ENCODE data around the gene SDHAF3. TPM values are rescaled to one million over a fixed set of nuclear protein-coding genes. Genes with fewer than 3 reads are reported as not detected.

Gene SDHAF3
- total and polyA plus RNA-seq, 2 of the 8 experiments (the other 6 are each of a cell fraction or from before 2014, with no cell fraction given), result 12.0 to 31.3 TPM

GRCh38 chr7:97088364-97088763, 29.1 kb upstream of the SDHAF3 start:
- ChIA-PET POLR2A (ENCODE audit: partially characterized antibody) (no interaction called here), CTCF (ENCODE audit: partially characterized antibody) (interaction anchor here (0.8 to 1.7 kb wide), 2 partner anchors 11 to 24 kb away, joined by 4 to 5 read pairs; no protein-coding TSS in a partner anchor)
- Histone ChIP-seq H4K8ac (ENCODE audit: extremely low read depth, insufficient read depth, low read length) (no peak overlapping the region), H3K4ac (replicated peaks; ENCODE audit: insufficient read length, low read depth, low read length) (no peak overlapping the region), H3K79me2 (ENCODE audit: control insufficient read depth in 1 of 2, insufficient read depth in 2 of 2, low read length in 2 of 2) (no peaks in the 10 kb centered on the region), H2BK20ac (ENCODE audit: low read length) (no peak overlapping the region), H3K27me3 (replicated peaks in 1 of 4; ENCODE audit: control insufficient read depth in 3 of 4, extremely low read depth in 1 of 4, insufficient read depth in 3 of 4, low read length in 3 of 4) (no peaks in the 10 kb centered on the region), H2AFZ (ENCODE audit: low read length) (no peak overlapping the region), H3K4me1 (replicated peaks in 1 of 4; ENCODE audit: control insufficient read depth in 3 of 4, insufficient read depth in 4 of 4, low read length in 3 of 4) (no peaks in the 10 kb centered on the region), H2BK5ac (ENCODE audit: low read depth, low read length) (no peak overlapping the region), H3K14ac (ENCODE audit: insufficient read length) (no peak overlapping the region), H3K23ac (ENCODE audit: insufficient read length) (no peak overlapping the region), H3K4me3 (ENCODE audit: extremely low read depth in 1 of 4, insufficient read depth in 2 of 4, low read depth in 3 of 4, low read length in 4 of 4) (no peak overlapping the region), H4K20me1 (replicated peaks in 1 of 2; ENCODE audit: control insufficient read depth in 1 of 2, insufficient read depth in 2 of 2, low read length in 2 of 2) (no peaks in the 10 kb centered on the region), H3K79me1 (ENCODE audit: low read depth, low read length) (no peaks in the 10 kb centered on the region), H3K36me3 (ENCODE audit: control insufficient read depth in 2 of 4, insufficient read depth in 4 of 4, low read length in 3 of 4) (no peaks in the 10 kb centered on the region), H3K18ac (ENCODE audit: extremely low read depth, low read length) (no peak overlapping the region), H3K4me2 (ENCODE audit: insufficient read depth in 1 of 2, low read depth in 2 of 2, low read length in 2 of 2) (no peak overlapping the region), H4K5ac (ENCODE audit: insufficient read length, low read depth, low read length) (no peak overlapping the region), H2AK5ac (ENCODE audit: low read depth, low read length) (no peak overlapping the region), H2BK15ac (ENCODE audit: low read length) (no peak overlapping the region), H3K23me2 (ENCODE audit: low read depth, low read length) (no peaks in the 10 kb centered on the region), H3K56ac (replicated peaks; ENCODE audit: insufficient read length, low read depth, low read length) (no peak overlapping the region), H3K9ac (replicated peaks in 1 of 4; ENCODE audit: extremely low read depth in 1 of 4, low read depth in 3 of 4, low read length in 3 of 4) (no peak overlapping the region), H2BK120ac (replicated peaks; ENCODE audit: low read depth, low read length) (no peak overlapping the region), H4K91ac (replicated peaks; ENCODE audit: insufficient read length, low read length) (no peak overlapping the region), H3K9me3 (ENCODE audit: insufficient read depth in 2 of 2, low read depth in 1 of 2, low read length in 1 of 2) (0 out of 4 replicates have a peak, but pooled peaks cover 0 to 3% of the 10 kb centered on the region in 2 experiments), H2BK12ac (ENCODE audit: low read depth, low read length) (no peak overlapping the region), H3K27ac (ENCODE audit: low read depth, low read length) (no peak overlapping the region)
- WGBS, 2 experiments (ENCODE audit: extremely low coverage in 1 of 2, insufficient coverage in 1 of 2, insufficient read length in 1 of 2, insufficient replicate concordance in 2 of 2, low coverage in 1 of 2, low lambda C conversion rate in 2 of 2, missing lambda C conversion rate in 1 of 2), result 90% methylated on average over 3 of the region's 3 CpGs; no CpG with 5 or more reads in 1 of the 2 experiments
- FAIRE-seq, result no peak
- TF ChIP-seq POLR2A (IDR thresholded peaks at IDR 0.05; ENCODE audit: control extremely low read depth in 1 of 2, low read depth in 2 of 2, low read length in 2 of 2), result no peak
- no peak for TF ChIP-seq ZNF274 (IDR thresholded peaks at IDR 0.05; ENCODE audit: borderline replicate concordance, extremely low read depth, low read length)
- DNase-seq (ENCODE audit: low read depth in 1 of 2, low spot score in 2 of 2), result no peak

Measured in H1 (cell line).